Measurements from ENCODE around the gene OVCA2.

GRCh38 chr17:2033153-2033552 is 8.7 kb upstream of the OVCA2 start:
- TF ChIP-seq CTCF (IDR thresholded peaks at IDR 0.05; ENCODE audit: borderline replicate concordance, extremely low read depth, low read length, poor library complexity, severe bottlenecking): no peak
- no peak for TF ChIP-seq EZH2 (IDR thresholded peaks at IDR 0.05; ENCODE audit: borderline replicate concordance, low read depth, low read length, severe bottlenecking)

Measured in DND-41 (cell line).